GM12878 (cell line): ENCODE measurements around the gene NDRG4. TPM values are rescaled to one million over a fixed set of nuclear protein-coding genes. Genes with fewer than 3 reads are reported as not detected.

Source experiments
- ATAC-seq: fragments of 200-7000 bp; cut with Tn5 transposase; 3 replicates; pipeline ENCODE4 v1.9.1; 2020; ENCODE audit warnings: mild to moderate bottlenecking, moderate library complexity
- BruUV-seq: library from RNA; stranded (reverse); fragments of 400-500 nt; replicated peaks from 2 replicates; lab custom pipeline; 2021; lab: Mats Ljungman, UMichigan
- CTCF ChIA-PET: fragments of 300-600 bp; sonication (Branson Sonifier 250); formaldehyde crosslinking; extraction: SDS; loops from one replicate; lab custom pipeline; 2021; ENCODE audit warnings: inconsistent platforms; lab: Yijun Ruan, JAX
- POLR2A ChIA-PET: fragments of 350-600 bp; formaldehyde crosslinking; extraction: SDS; loops from one replicate; lab custom pipeline; 2021; ENCODE audit warnings: inconsistent platforms; lab: Charles Lee
- RAD21 ChIA-PET: fragments of 300-600 bp; sonication (Branson Sonifier 250); formaldehyde crosslinking; loops from one replicate; lab custom pipeline; 2023; ENCODE audit warnings: antibody characterized with exemption; ENCODE audit not compliant: unreplicated experiment; lab: Charles Lee
- SMC1A ChIA-PET: fragments of 300-600 bp; sonication (Branson Sonifier 250); formaldehyde crosslinking; loops from one replicate; lab custom pipeline; 2023; ENCODE audit not compliant: unreplicated experiment, uncharacterized antibody; lab: Charles Lee
- DNase-seq: peaks from one replicate; pipeline ENCODE4 v3.0.0-alpha.2; 2011; ENCODE audit warnings: low read depth, low spot score
- FAIRE-seq: peaks from 3 replicates; lab custom pipeline; 2011; peaks lifted over from hg19 to GRCh38; lab: Jason Lieb, UNC
- H2AFZ ChIP-seq: 2 replicates; pipeline ENCODE4 v1.6.0; 2011; ENCODE audit warnings: low read depth, low read length, control low read depth; ENCODE audit not compliant: control insufficient read depth
- H3K27ac ChIP-seq: 2 replicates; pipeline ENCODE4 v1.5.1; 2011; ENCODE audit warnings: control low read depth; ENCODE audit not compliant: control insufficient read depth, insufficient read depth
- H3K27me3 ChIP-seq, 2 experiments: replicated peaks in 1 of 2; 2 replicates each; pipeline versions ENCODE4 v1.6.0 to v1.6.1; 2011; ENCODE audit warnings: low read length in 1 of 2; ENCODE audit not compliant: control insufficient read depth in 2 of 2, insufficient read depth in 2 of 2
- H3K36me3 ChIP-seq, 2 experiments: 2 replicates each; pipeline ENCODE4 v1.5.1; 2011; ENCODE audit warnings: low read length in 1 of 2; ENCODE audit not compliant: control insufficient read depth in 2 of 2, insufficient read depth in 2 of 2
- H3K4me1 ChIP-seq: 2 replicates; pipeline ENCODE4 v1.6.1; 2011; ENCODE audit warnings: mild to moderate bottlenecking, low read length, moderate library complexity, mixed read lengths; ENCODE audit not compliant: control insufficient read depth, insufficient read depth
- H3K4me2 ChIP-seq: 2 replicates; pipeline ENCODE4 v1.6.0; 2011; ENCODE audit warnings: control low read depth; ENCODE audit not compliant: control insufficient read depth, insufficient read depth
- H3K4me3 ChIP-seq: fragments of 200-600 bp; sonication (generic); 2 replicates; pipeline ENCODE4 v1.5.1; 2016
- H3K79me2 ChIP-seq: 2 replicates; pipeline ENCODE4 v1.6.0; 2011; ENCODE audit warnings: low read length; ENCODE audit not compliant: control insufficient read depth, insufficient read depth
- H3K9ac ChIP-seq: 2 replicates; pipeline ENCODE4 v1.8.0; 2011; ENCODE audit warnings: low read length, control low read depth, mixed read lengths; ENCODE audit not compliant: control insufficient read depth, insufficient read depth
- H3K9me3 ChIP-seq: replicated peaks from 3 replicates; pipeline ENCODE4 v1.5.1; 2011; ENCODE audit warnings: mild to moderate bottlenecking, low read length; ENCODE audit not compliant: control insufficient read depth, insufficient read depth
- H4K20me1 ChIP-seq: 2 replicates; pipeline ENCODE4 v1.6.0; 2011; ENCODE audit not compliant: control insufficient read depth, insufficient read depth
- BRCA1 ChIP-seq: IDR thresholded peaks from 2 replicates; pipeline ENCODE4 v1.6.1; 2011; ENCODE audit warnings: low read depth, low read length, improper control_type of control experiment
- CREM ChIP-seq: IDR thresholded peaks from 2 replicates; pipeline ENCODE4 v1.6.1; 2014; ENCODE audit warnings: antibody characterized with exemption, low read depth
- DPF2 ChIP-seq: fragments of 450-650 bp; IDR thresholded peaks from 2 replicates; pipeline ENCODE4 v1.6.1; 2017; ENCODE audit warnings: mild to moderate bottlenecking
- EZH2 ChIP-seq: IDR thresholded peaks from 2 replicates; pipeline ENCODE4 v1.6.1; 2012; ENCODE audit warnings: low read depth, mild to moderate bottlenecking, control low read depth, inconsistent platforms, low read length, borderline replicate concordance; ENCODE audit not compliant: control insufficient read depth
- FOXM1 ChIP-seq: IDR thresholded peaks from 2 replicates; pipeline ENCODE4 v1.6.1; 2012; ENCODE audit warnings: low read depth, mild to moderate bottlenecking, inconsistent platforms, low read length, moderate library complexity
- IKZF2 ChIP-seq, 2 experiments: fragments of 450-650 bp; IDR thresholded peaks; 2 replicates each; pipeline ENCODE4 v1.6.1; 2017; ENCODE audit warnings: mild to moderate bottlenecking in 2 of 2, moderate library complexity in 2 of 2
- MXI1 ChIP-seq: fragments of 150-350 bp; IDR thresholded peaks from 2 replicates; pipeline ENCODE4 v1.6.1; 2011; ENCODE audit warnings: low read depth, mild to moderate bottlenecking, inconsistent platforms, low read length, improper control_type of control experiment
- NBN ChIP-seq: fragments of 450-650 bp; IDR thresholded peaks from 2 replicates; pipeline ENCODE4 v1.6.1; 2016
- NR2F1 ChIP-seq: fragments of 450-650 bp; conservative IDR thresholded peaks from 2 replicates; pipeline ENCODE4 v1.6.1; 2017; ENCODE audit warnings: mild to moderate bottlenecking
- PAX5 ChIP-seq: IDR thresholded peaks from 2 replicates; pipeline ENCODE4 v1.6.1; 2011; ENCODE audit warnings: low read depth, low read length, borderline replicate concordance
- POU2F2 ChIP-seq: IDR thresholded peaks from 3 replicates; pipeline ENCODE4 v1.6.1; 2011; ENCODE audit warnings: low read depth, mild to moderate bottlenecking, low read length, borderline replicate concordance
- RAD21 ChIP-seq: IDR thresholded peaks from 2 replicates; pipeline ENCODE4 v1.6.1; 2011; ENCODE audit warnings: mild to moderate bottlenecking, low read depth, low read length, moderate library complexity; ENCODE audit not compliant: insufficient read depth
- RBBP5 ChIP-seq: fragments of 200-600 bp; sonication (generic); conservative IDR thresholded peaks from 2 replicates; pipeline ENCODE4 v1.6.1; 2016
- SMAD1 ChIP-seq: fragments of 450-650 bp; IDR thresholded peaks from 2 replicates; pipeline ENCODE4 v1.6.1; 2018; ENCODE audit warnings: mild to moderate bottlenecking, low read depth; ENCODE audit not compliant: partially characterized antibody
- SREBF2 ChIP-seq: IDR thresholded peaks from 2 replicates; pipeline ENCODE4 v1.6.1; 2012; ENCODE audit warnings: mild to moderate bottlenecking, low read length
- in situ Hi-C: fragments of 300-500 bp; cut with MboI; formaldehyde crosslinking; loops from 9 replicates; pipeline ENCODE4 v1.14.3; 2018; ENCODE audit warnings: mixed read lengths
- intact Hi-C: fragments of 100-400 bp; cut with micrococcal nuclease; formaldehyde crosslinking; loops from one replicate; pipeline ENCODE4 v1.14.2; 2022; ENCODE audit not compliant: unreplicated experiment
- polyA plus RNA-seq, 11 experiments: library from polyadenylated mRNA; depleted of rRNA in 4 of 11; unstranded in 6 of 11; stranded (reverse) in 5 of 11; fragments of >200 nt; fragmentation: Nextera tagmentation in 4 of 11; fragmentation: Illumina TruSeq in 1 of 11; extraction: Ambion mirVana in 4 of 11; extraction: Trizol in 1 of 11; gene quantifications; 1 replicate in 1 of 11; 2 replicates in 10 of 11; pipeline versions ENCODE4 v1.2.1 to v1.2.3, GENCODE V29; 2011 to 2016; ENCODE audit warnings: inconsistent platforms in 2 of 11, missing spikeins in 2 of 11, low read depth in 1 of 11
- total RNA-seq, 4 experiments: library from RNA; depleted of rRNA in 3 of 4; stranded (reverse); fragments of >200 nt in 3 of 4; fragmentation: Illumina TruSeq in 1 of 4; extraction: Trizol in 1 of 4; gene quantifications; 2 replicates each; pipeline versions ENCODE4 v1.2.1 to v1.2.3, GENCODE V29; 2013 to 2021

NDRG4 gene
- total and polyA plus RNA-seq, 10 of the 15 experiments (the other 5 are each of a cell fraction or from before 2014, with no cell fraction given): 0.33 to 3.8 (median 2.5) TPM

- peak overlapping the region; percentile 41; the same call in 1 of the 2 replicates for H3K4me2 ChIP-seq
- 0 out of 2 replicates have a peak overlapping the region, but pooled peaks have one; percentile 4 for H3K4me3 ChIP-seq
- no peak overlapping the region for H3K9ac ChIP-seq
- H3K27me3 ChIP-seq: no peaks in the 10 kb centered on the region
- H2AFZ ChIP-seq: no peak overlapping the region
- ChIA-PET SMC1A (interaction anchor here (0.6 to 2.2 kb wide), 5 partner anchors 8 to 236 kb away, joined by 3 to 7 read pairs (median 4); no protein-coding TSS in a partner anchor), RAD21 (no interaction called here), CTCF (interaction anchor here (0.8 to 3.8 kb wide), 7 partner anchors 10 to 213 kb away, joined by 3 to 18 read pairs (median 5); no protein-coding TSS in a partner anchor), POLR2A (interaction anchor here (0.6 to 0.7 kb wide), 3 partner anchors 25 to 397 kb away, joined by 3 to 4 read pairs (median 3); no protein-coding TSS in a partner anchor)
- FAIRE-seq: no peak
- ATAC-seq: no peak
- TF ChIP-seq SREBF2: no peak
- TF ChIP-seq BRCA1: no peak
- TF ChIP-seq NBN: no peak
- TF ChIP-seq MXI1: no peak
- no peak for TF ChIP-seq RAD21
- TF ChIP-seq RBBP5: no peak
- TF ChIP-seq DPF2: no peak
- no peak for TF ChIP-seq NR2F1
- no peak for TF ChIP-seq FOXM1
- TF ChIP-seq CREM: no peak
- no peak for TF ChIP-seq SMAD1
- TF ChIP-seq PAX5: no peak
- no peak for TF ChIP-seq EZH2
- TF ChIP-seq IKZF2 (IDR thresholded peaks at IDR 0.05): no peak
- no peak for TF ChIP-seq POU2F2
- no peaks in the 10 kb centered on the region for H4K20me1 ChIP-seq
- no peaks in the 10 kb centered on the region for H3K9me3 ChIP-seq
- no TSS peak for BruUV-seq
- peaks cover 10% of the 10 kb centered on the region for H3K79me2 ChIP-seq
- peaks cover 42% of the 10 kb centered on the region for H3K4me1 ChIP-seq
- 0 out of 2 replicates have a peak overlapping the region, but pooled peaks have one; percentile 25 for H3K27ac ChIP-seq
- peaks cover 13 to 34% of the 10 kb centered on the region in 2 experiments for H3K36me3 ChIP-seq
- in situ Hi-C loops: loop anchor here (25.0 kb wide), 1 partner anchor 218 kb away; the partner anchor contains the start of gene GOT2
- intact Hi-C loops: no loop called here
- DNase-seq: no peak
These were observed 19.8 kb downstream of the NDRG4 start for GRCh38 chr16:58519707-58520106.
